ENCODE data around the gene RSU1.

- TF ChIP-seq CTCF (IDR thresholded peaks at IDR 0.05) (no peak), POLR2A (IDR thresholded peaks at IDR 0.05) (no peak)
These were observed 141.9 kb downstream of the RSU1 start for GRCh38 chr10:16675334-16675733.
